Measurements from ENCODE around the gene MMP28. TPM values are rescaled to one million over a fixed set of nuclear protein-coding genes. Genes with fewer than 3 reads are reported as not detected.

MMP28 gene
- total and polyA plus RNA-seq, 2 of the 4 experiments (the other 2 are of a cell fraction): 0.18 TPM; not detected in 1

DNA sequence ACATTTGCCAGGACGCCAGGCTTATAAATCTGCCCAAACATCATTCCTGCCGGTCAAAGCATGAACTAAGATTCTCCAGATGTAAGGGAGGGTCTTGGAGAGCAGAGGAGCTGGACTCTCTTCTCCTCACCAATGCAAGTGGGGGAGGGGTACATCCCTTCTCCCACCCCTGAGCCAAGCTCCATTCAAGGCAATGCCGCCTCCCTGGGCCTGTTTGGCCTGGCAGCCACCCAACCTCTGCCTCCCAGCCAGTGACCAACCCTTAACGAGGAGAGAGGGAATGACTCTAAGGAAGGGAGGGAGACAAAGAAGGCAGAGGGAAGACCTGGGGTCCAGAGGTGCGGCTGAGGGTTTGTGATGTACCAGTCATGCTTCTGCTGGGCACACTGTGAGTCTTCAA, 20.9 kb downstream of the MMP28 start:
- no peak overlapping the region for H4K91ac ChIP-seq (ENCODE audit: insufficient read depth, low read depth, low read length)
- H2AFZ ChIP-seq (replicated peaks; ENCODE audit: low read length, poor library complexity): no peak overlapping the region
- H3K56ac ChIP-seq (ENCODE audit: extremely low read depth, insufficient read depth, low read length): no peak overlapping the region
- ChIA-PET CTCF (interaction anchor here (2.1 kb wide), 1 partner anchor 11 kb away, joined by 7 read pairs; no protein-coding TSS in a partner anchor), POLR2A (ENCODE audit: unreplicated experiment) (no interaction called here)
- H3K9me1 ChIP-seq (ENCODE audit: insufficient read depth, low read length): peaks cover 16% of the 10 kb centered on the region
- peak; percentile 43 for ATAC-seq (ENCODE audit: low read depth)
- H2AK9ac ChIP-seq (replicated peaks; ENCODE audit: low read depth, low read length, poor library complexity): no peak overlapping the region
- H3K36me3 ChIP-seq (ENCODE audit: control insufficient read depth, insufficient read depth, low read length): no peaks in the 10 kb centered on the region
- no peak for TF ChIP-seq BHLHE40 (IDR thresholded peaks at IDR 0.05; ENCODE audit: low read depth, low read length)
- TF ChIP-seq, protein P1, sequence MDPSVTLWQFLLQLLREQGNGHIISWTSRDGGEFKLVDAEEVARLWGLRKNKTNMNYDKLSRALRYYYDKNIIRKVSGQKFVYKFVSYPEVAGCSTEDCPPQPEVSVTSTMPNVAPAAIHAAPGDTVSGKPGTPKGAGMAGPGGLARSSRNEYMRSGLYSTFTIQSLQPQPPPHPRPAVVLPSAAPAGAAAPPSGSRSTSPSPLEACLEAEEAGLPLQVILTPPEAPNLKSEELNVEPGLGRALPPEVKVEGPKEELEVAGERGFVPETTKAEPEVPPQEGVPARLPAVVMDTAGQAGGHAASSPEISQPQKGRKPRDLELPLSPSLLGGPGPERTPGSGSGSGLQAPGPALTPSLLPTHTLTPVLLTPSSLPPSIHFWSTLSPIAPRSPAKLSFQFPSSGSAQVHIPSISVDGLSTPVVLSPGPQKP (IDR thresholded peaks at IDR 0.05; ENCODE audit: borderline replicate concordance, low read depth, low read length): no peak
- no peak for TF ChIP-seq CHD1 (IDR thresholded peaks at IDR 0.05; ENCODE audit: low read depth, low read length)
- TF ChIP-seq POLR2A (IDR thresholded peaks at IDR 0.05; ENCODE audit: low read depth, low read length): no peak
- TF ChIP-seq RCOR1 (IDR thresholded peaks at IDR 0.05; ENCODE audit: insufficient replicate concordance, low read length): no peak
- TF ChIP-seq MAZ (IDR thresholded peaks at IDR 0.05; ENCODE audit: borderline replicate concordance, low read depth, low read length): no peak
- TF ChIP-seq MXI1 (IDR thresholded peaks at IDR 0.05; ENCODE audit: borderline replicate concordance, low read depth, low read length): no peak
- TF ChIP-seq SMC3 (IDR thresholded peaks at IDR 0.05; ENCODE audit: low read depth, low read length): no peak
- no peak for TF ChIP-seq FOS (IDR thresholded peaks at IDR 0.05; ENCODE audit: low read depth, low read length)
- no peak for TF ChIP-seq CEBPB (IDR thresholded peaks at IDR 0.05; ENCODE audit: low read depth, low read length)
- TF ChIP-seq MAFK (IDR thresholded peaks at IDR 0.05; ENCODE audit: low read depth, low read length): no peak
- no peak for TF ChIP-seq RFX5 (IDR thresholded peaks at IDR 0.05; ENCODE audit: low read depth, low read length)
- TF ChIP-seq CTCF (conservative IDR thresholded peaks at IDR 0.05; ENCODE audit: low read depth, low read length): no peak
- no peak for TF ChIP-seq NFE2L2 (IDR thresholded peaks at IDR 0.05; ENCODE audit: low read depth, low read length)
- TF ChIP-seq RAD21 (IDR thresholded peaks at IDR 0.05; ENCODE audit: low read length): no peak
- TF ChIP-seq, protein P2, sequence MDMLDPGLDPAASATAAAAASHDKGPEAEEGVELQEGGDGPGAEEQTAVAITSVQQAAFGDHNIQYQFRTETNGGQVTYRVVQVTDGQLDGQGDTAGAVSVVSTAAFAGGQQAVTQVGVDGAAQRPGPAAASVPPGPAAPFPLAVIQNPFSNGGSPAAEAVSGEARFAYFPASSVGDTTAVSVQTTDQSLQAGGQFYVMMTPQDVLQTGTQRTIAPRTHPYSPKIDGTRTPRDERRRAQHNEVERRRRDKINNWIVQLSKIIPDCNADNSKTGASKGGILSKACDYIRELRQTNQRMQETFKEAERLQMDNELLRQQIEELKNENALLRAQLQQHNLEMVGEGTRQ (IDR thresholded peaks at IDR 0.05; ENCODE audit: low read depth, low read length): no peak
- dilution Hi-C loops (cut with HindIII; ENCODE audit: low sequenced_read_pairs, unreplicated experiment) (no loop called here), in situ Hi-C loops (cut with MboI; ENCODE audit: low sequenced_read_pairs) (no loop called here), intact Hi-C loops (cut with micrococcal nuclease) (no loop called here)
- H3K14ac ChIP-seq (replicated peaks; ENCODE audit: low read depth, low read length): no peak overlapping the region
- H2BK15ac ChIP-seq (ENCODE audit: low read depth, low read length): no peak overlapping the region
- no peak overlapping the region for H3K27ac ChIP-seq (ENCODE audit: insufficient read depth, low read length)
- H2BK20ac ChIP-seq (ENCODE audit: low read depth, low read length): no peak overlapping the region
- H2AK5ac ChIP-seq (ENCODE audit: low read depth, low read length): peak overlapping the region; percentile 46; the same call in 1 of the 2 replicates
- no peak overlapping the region; a peak in 1 of 4 replicates for H4K8ac ChIP-seq (ENCODE audit: low read depth in 2 of 2, low read length in 2 of 2)
- peaks cover 27% of the 10 kb centered on the region for H3K27me3 ChIP-seq (ENCODE audit: control insufficient read depth, insufficient read depth, low read length)
- H2BK120ac ChIP-seq (ENCODE audit: low read depth, low read length): no peak overlapping the region
- no peak overlapping the region; the same call in 1 of the 2 replicates for H3K4ac ChIP-seq (ENCODE audit: low read depth, low read length)
- H3K79me1 ChIP-seq (ENCODE audit: low read depth in 1 of 2, low read length in 2 of 2): no peaks in the 10 kb centered on the region
- no peak overlapping the region for H3K18ac ChIP-seq (ENCODE audit: low read depth, low read length)
- H3K9ac ChIP-seq (ENCODE audit: low read depth, low read length): no peak overlapping the region
- no peak overlapping the region for H2BK5ac ChIP-seq (ENCODE audit: low read depth, low read length, poor library complexity, severe bottlenecking)
- H4K20me1 ChIP-seq (ENCODE audit: insufficient read depth, low read length): no peaks in the 10 kb centered on the region
- DNase-seq: peak; percentile 21
- WGBS, 2 experiments (ENCODE audit: extremely low coverage in 2 of 2, insufficient read length in 1 of 2): no CpG with 5 or more reads among the region's 5 CpGs
- H3K4me2 ChIP-seq (ENCODE audit: low read depth, low read length): no peak overlapping the region
- BruUV-seq (replicated peaks): no TSS peak
- no peaks in the 10 kb centered on the region for H3K9me3 ChIP-seq (ENCODE audit: control insufficient read depth, insufficient read depth, low read length)
- H3K23ac ChIP-seq (ENCODE audit: low read depth, low read length): no peak overlapping the region
- no peak overlapping the region for H4K5ac ChIP-seq (ENCODE audit: low read depth, low read length)
- no peak overlapping the region for H3K4me3 ChIP-seq (ENCODE audit: insufficient read depth, low read depth, low read length)
- H3K4me1 ChIP-seq (ENCODE audit: control insufficient read depth, insufficient read depth, low read length): peaks cover 26% of the 10 kb centered on the region

Data from IMR-90 (cell line).